Adrenal gland (tissue), 12 donors: Measurements from ENCODE around the gene GPR37L1. TPM values are rescaled to one million over a fixed set of nuclear protein-coding genes. Genes with fewer than 3 reads are reported as not detected.
A peak's percentile ranks its signal among the peaks of the same experiment; 100 is the strongest.

Experiments used
- DNase-seq, 7 donors: peaks; one replicate each; pipeline ENCODE4 v3.0.0-alpha.2; 2019 to 2020
- H3K27ac ChIP-seq, 5 donors: fragments of 200-600 bp; sonication (generic) in 4 of 5; 1 replicate in 3 of 5; 2 replicates in 2 of 5; pipeline versions ENCODE4 v1.5.1 to v1.8.0; 2016 to 2020; ENCODE audit warnings: mild to moderate bottlenecking in 1 of 5
- H3K27me3 ChIP-seq: fragments of 200-600 bp; 2 replicates; pipeline ENCODE4 v1.8.0; 2021
- H3K36me3 ChIP-seq, 2 donors: fragments of 200-600 bp; replicated peaks in 1 of 2; 1 replicate in 1 of 2; 2 replicates in 1 of 2; pipeline versions ENCODE4 v1.5.1 to v1.8.0; 2018 to 2022
- H3K4me1 ChIP-seq, 2 donors: fragments of 200-600 bp; replicated peaks in 1 of 2; 1 replicate in 1 of 2; 2 replicates in 1 of 2; pipeline versions ENCODE4 v1.5.1 to v1.8.0; 2018 to 2021
- H3K4me3 ChIP-seq, 4 donors: fragments of 200-600 bp; sonication (generic) in 3 of 4; one replicate each; pipeline ENCODE4 v1.5.1; 2016 to 2018
- H3K9me3 ChIP-seq, 3 donors: fragments of 200-600 bp; sonication (generic) in 1 of 3; replicated peaks in 1 of 3; 1 replicate in 2 of 3; 2 replicates in 1 of 3; pipeline versions ENCODE4 v1.5.1 to v1.8.0; 2016 to 2021
- CTCF ChIP-seq, 6 experiments: fragments of 450-650 bp in 4 of 6; fragments of 200-600 bp in 2 of 6; sonication (generic) in 1 of 6; IDR thresholded peaks; 1 replicate in 5 of 6; 2 replicates in 1 of 6; pipeline versions ENCODE4 v1.5.1 to v1.8.0; 2016 to 2021; ENCODE audit warnings: antibody characterized with exemption in 6 of 6, mild to moderate bottlenecking in 2 of 6, moderate library complexity in 1 of 6
- POLR2A ChIP-seq, 2 donors: fragments of 450-650 bp; IDR thresholded peaks; one replicate each; pipeline ENCODE4 v1.6.1; 2017; ENCODE audit warnings: antibody characterized with exemption in 2 of 2, mild to moderate bottlenecking in 2 of 2, moderate library complexity in 1 of 2
- WGBS, 4 donors: extraction: QIAGEN DNeasy Blood & Tissue Kit in 2 of 4; methylation state at CpG; one replicate each; pipeline versions ENCODE4 v1.1.5 to v1.1.7; 2013 to 2017; 5-methylcytosine and 5-hydroxymethylcytosine counted together
- intact Hi-C, 2 donors: fragments of 100-400 bp; cut with DNase I; formaldehyde crosslinking; loops; one replicate each; pipeline versions ENCODE4 v1.14.1 to v1.15.0; 2022 to 2023
- polyA plus RNA-seq, 3 donors: library from polyadenylated mRNA; stranded (reverse); fragments of 200-250 nt in 2 of 3; fragments of 350-450 nt in 1 of 3; fragmentation: Illumina TruSeq in 1 of 3; extraction: RNeasy Lipid Tissue Mini Kit (QIAGEN cat#74804) in 1 of 3; gene quantifications; one replicate each; pipeline ENCODE4 v1.2.3, GENCODE V29; 2013 to 2014
- total RNA-seq, 9 donors: library from RNA; depleted of rRNA in 4 of 9; stranded (reverse); fragments of >200 nt in 4 of 9; fragments of 120-200 nt in 1 of 9; fragmentation: NEBNext Ultra II Directional in 1 of 9; extraction: Animal tissue kit (Norgen Biotek cat#: 25700) in 1 of 9; gene quantifications; one replicate each; pipeline versions ENCODE4 v1.1.0 to v1.2.4, GENCODE V29; 2013 to 2023
- donor health status: healthy with polysubstance abuse.
- donor health status: Bipolar disorder and iron deficiency.
- donor health status: DM: yes; HTN: yes; CAD: no.
- donor health status: DM: no; HTN: no; CAD: no.
- donor health status: DM: no; HTN: no; CAD: no.
- donor health status: DM: yes; HTN: yes; CAD: no.

Gene GPR37L1
- total and polyA plus RNA-seq, 12 donors, result under 0.01 to 0.49 (median 0.24) TPM; not detected in 1

DNA sequence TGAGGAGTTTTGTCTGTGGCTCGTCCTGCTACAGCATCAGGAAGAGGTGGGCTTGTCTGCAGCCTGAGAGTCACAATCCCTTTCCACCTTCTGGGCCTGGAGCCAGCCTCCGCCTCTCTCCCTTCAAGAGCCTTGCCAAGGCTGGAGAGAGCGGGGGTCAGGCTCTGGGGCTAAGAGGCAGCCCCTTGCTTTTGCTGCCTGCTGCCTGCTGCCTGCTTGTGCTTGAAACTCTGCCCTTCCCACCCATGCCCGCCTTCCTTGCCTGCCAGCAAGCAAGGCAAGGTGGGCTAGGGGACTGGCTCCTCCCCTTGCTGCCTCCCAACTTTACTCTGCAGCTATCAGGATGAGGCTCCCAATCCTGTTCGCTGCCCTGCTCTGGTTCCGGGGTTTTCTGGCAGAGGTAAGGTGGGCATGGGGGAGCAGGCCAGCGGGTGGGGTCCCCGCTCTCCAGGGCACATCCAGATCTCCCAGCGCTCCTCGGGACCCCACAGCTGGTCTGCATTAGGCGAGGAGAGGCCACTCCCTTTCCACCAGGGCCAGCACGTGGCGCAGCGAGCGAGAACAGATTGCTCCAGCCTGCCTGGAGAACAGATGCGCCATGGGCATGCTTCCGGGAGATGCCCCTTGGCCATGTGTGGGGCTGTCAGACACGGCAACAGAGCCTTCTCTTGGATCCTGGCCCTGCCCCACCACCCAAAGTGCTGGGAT, 45.1 kb downstream of the GPR37L1 start:
- Histone ChIP-seq H3K4me1 (no peaks in the 10 kb centered on the region), H3K36me3 (no peaks in the 10 kb centered on the region), H3K4me3 (no peak overlapping the region), H3K27ac (no peak overlapping the region), H3K27me3 (no peaks in the 10 kb centered on the region), H3K9me3 (no peaks in the 10 kb centered on the region)
- 60 to 75% (median 65%) methylated on average over 5 to 18 of the region's 18 CpGs for WGBS, 4 donors
- DNase-seq, result peak in 1 of 7 donors; percentile 24
- no peak for TF ChIP-seq CTCF (IDR thresholded peaks at IDR 0.05)
- TF ChIP-seq POLR2A (IDR thresholded peaks at IDR 0.05), result no peak
- intact Hi-C loops, result no loop called here

DNA sequence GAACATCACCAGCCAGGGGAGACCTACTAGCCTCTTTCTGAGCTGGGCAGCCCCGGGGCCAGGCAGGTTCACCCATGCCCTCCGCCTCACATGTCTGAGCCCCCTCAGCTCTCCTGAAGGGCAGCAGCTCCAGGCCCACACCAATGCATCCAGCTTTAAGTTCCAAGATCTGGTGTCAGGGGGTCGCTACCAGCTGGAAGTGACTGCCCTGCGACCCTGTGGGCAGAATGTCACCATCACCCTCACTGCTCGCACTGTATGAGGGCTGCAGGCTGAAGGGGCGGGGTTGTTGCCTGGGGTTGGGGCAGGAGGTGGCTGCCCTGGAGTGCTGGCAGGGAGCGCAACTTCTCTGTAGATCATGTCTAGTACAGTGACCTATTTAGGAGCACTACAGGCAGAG, 46.1 kb downstream of the GPR37L1 start:
- intact Hi-C loops, result no loop called here
- no peak overlapping the region for H3K27ac ChIP-seq
- DNase-seq, result no peak
- no peaks in the 10 kb centered on the region for H3K9me3 ChIP-seq
- TF ChIP-seq POLR2A (IDR thresholded peaks at IDR 0.05), result no peak
- no peak for TF ChIP-seq CTCF (IDR thresholded peaks at IDR 0.05)
- H3K36me3 ChIP-seq, result no peaks in the 10 kb centered on the region
- H3K27me3 ChIP-seq, result no peaks in the 10 kb centered on the region
- 77 to 100% (median 89%) methylated on average over 1 to 7 of the region's 7 CpGs for WGBS, 4 donors
- H3K4me3 ChIP-seq, result no peak overlapping the region
- no peaks in the 10 kb centered on the region for H3K4me1 ChIP-seq

DNA sequence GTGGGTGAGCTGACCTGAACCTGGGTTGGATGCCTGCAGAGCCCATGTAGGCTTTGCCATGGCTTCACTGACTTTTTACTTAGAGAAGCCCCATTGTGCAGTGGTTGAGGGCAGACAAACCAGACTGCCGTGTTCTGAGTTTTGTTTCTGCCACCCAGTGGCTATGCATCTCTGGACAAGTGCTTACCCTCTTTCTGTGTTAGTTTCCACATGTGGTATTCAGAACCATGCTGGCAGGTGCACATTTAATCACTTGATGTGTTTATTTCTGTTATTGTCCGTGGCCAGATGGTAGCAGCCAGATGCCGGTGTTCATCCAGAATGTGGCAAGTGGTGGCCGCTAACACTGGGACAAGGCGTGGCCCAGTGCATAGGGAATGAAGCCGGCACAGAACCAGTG, 48.0 kb downstream of the GPR37L1 start:
- TF ChIP-seq POLR2A (IDR thresholded peaks at IDR 0.05) (no peak), CTCF (IDR thresholded peaks at IDR 0.05) (no peak)
- no peak overlapping the region for H3K27ac ChIP-seq
- 89 to 95% (median 89%) methylated on average over 5 to 6 of the region's 6 CpGs for WGBS, 4 donors
- no peaks in the 10 kb centered on the region for H3K9me3 ChIP-seq
- intact Hi-C loops, result no loop called here
- no peak for DNase-seq
- H3K27me3 ChIP-seq, result no peaks in the 10 kb centered on the region
- H3K4me3 ChIP-seq, result no peak overlapping the region
- no peaks in the 10 kb centered on the region for H3K36me3 ChIP-seq
- H3K4me1 ChIP-seq, result no peaks in the 10 kb centered on the region

GRCh38 chr1:202171292-202172014, 48.7 kb downstream of the GPR37L1 start:
- no peak for DNase-seq
- TF ChIP-seq POLR2A (IDR thresholded peaks at IDR 0.05) (no peak), CTCF (IDR thresholded peaks at IDR 0.05) (no peak)
- no peaks in the 10 kb centered on the region for H3K4me1 ChIP-seq
- no peaks in the 10 kb centered on the region for H3K36me3 ChIP-seq
- no peak overlapping the region for H3K27ac ChIP-seq
- H3K27me3 ChIP-seq, result no peaks in the 10 kb centered on the region
- intact Hi-C loops, result no loop called here
- 92 to 96% (median 95%) methylated on average over 5 to 11 of the region's 11 CpGs for WGBS, 4 donors
- no peaks in the 10 kb centered on the region for H3K9me3 ChIP-seq
- no peak overlapping the region for H3K4me3 ChIP-seq
